ENCODE measurements around the gene ASTN2. TPM values are rescaled to one million over a fixed set of nuclear protein-coding genes. Genes with fewer than 3 reads are reported as not detected.
"Not testable (repeated sequence)": the region's sequence is repeated elsewhere in the genome, so short reads cannot be mapped to it uniquely, and the experiment has no call there.

ASTN2 gene
- total RNA-seq, 6 experiments from 2014 or later = 0.91 to 3.1 (median 2.5) TPM

GRCh38 chr9:116899337-116900006, 515.4 kb downstream of the ASTN2 start:
- no peaks in the 10 kb centered on the region for H3K36me3 ChIP-seq
- WGBS (ENCODE audit: insufficient coverage, low coverage, low lambda C conversion rate, missing lambda C conversion rate) = 43% methylated on average over 2 of the region's 2 CpGs
- intact Hi-C loops (cut with DNase I) = no loop called here
- H3K4me3 ChIP-seq = no peak overlapping the region
- H3K27ac ChIP-seq = no peak overlapping the region
- no peak for ATAC-seq
- DNase-seq = no peak
- no peaks in the 10 kb centered on the region for H3K27me3 ChIP-seq
- no peaks in the 10 kb centered on the region for H3K9me3 ChIP-seq
- no peaks in the 10 kb centered on the region for H3K4me1 ChIP-seq
- TF ChIP-seq POLR2A (IDR thresholded peaks at IDR 0.05) (no peak), CTCF (IDR thresholded peaks at IDR 0.05) (no peak)

GRCh38 chr9:116898131-116898530, 516.7 kb downstream of the ASTN2 start:
- H3K9me3 ChIP-seq; ATAC-seq; H3K27ac ChIP-seq; DNase-seq; H3K27me3 ChIP-seq; intact Hi-C loops (cut with DNase I); H3K4me3 ChIP-seq; H3K36me3 ChIP-seq; H3K4me1 ChIP-seq: not testable (repeated sequence)
- 23% methylated on average over 4 of the region's 5 CpGs for WGBS (ENCODE audit: insufficient coverage, low coverage, low lambda C conversion rate, missing lambda C conversion rate)

- no peaks in the 10 kb centered on the region for H3K36me3 ChIP-seq
- no peak for TF ChIP-seq POLR2A (IDR thresholded peaks at IDR 0.05)
- no peak for TF ChIP-seq CTCF (IDR thresholded peaks at IDR 0.05)
- 65% methylated on average over 4 of the region's 4 CpGs for WGBS (ENCODE audit: insufficient coverage, low coverage, low lambda C conversion rate, missing lambda C conversion rate)
- no peak overlapping the region for H3K4me3 ChIP-seq
- H3K27ac ChIP-seq = no peak overlapping the region
- no peaks in the 10 kb centered on the region for H3K4me1 ChIP-seq
- DNase-seq (no peak), ATAC-seq (no peak)
- intact Hi-C loops (cut with DNase I) = no loop called here
- no peaks in the 10 kb centered on the region for H3K27me3 ChIP-seq
- no peaks in the 10 kb centered on the region for H3K9me3 ChIP-seq
Measured at GRCh38 chr9:116897201-116897600, 517.7 kb downstream of the ASTN2 start.

GRCh38 chr9:116895961-116896360, 518.9 kb downstream of the ASTN2 start:
- Histone ChIP-seq H3K36me3 (no peaks in the 10 kb centered on the region), H3K9me3 (no peaks in the 10 kb centered on the region), H3K27me3 (no peaks in the 10 kb centered on the region), H3K4me3 (no peak overlapping the region), H3K27ac (no peak overlapping the region), H3K4me1 (no peaks in the 10 kb centered on the region)
- intact Hi-C loops (cut with DNase I) = no loop called here
- ATAC-seq = no peak
- DNase-seq = no peak
- TF ChIP-seq CTCF (IDR thresholded peaks at IDR 0.05) (no peak), POLR2A (IDR thresholded peaks at IDR 0.05) (no peak)

- TF ChIP-seq CTCF (IDR thresholded peaks at IDR 0.05) (no peak), POLR2A (IDR thresholded peaks at IDR 0.05) (no peak)
- intact Hi-C loops (cut with DNase I) = no loop called here
- H3K4me3 ChIP-seq = no peak overlapping the region
- no peaks in the 10 kb centered on the region for H3K9me3 ChIP-seq
- H3K36me3 ChIP-seq = no peaks in the 10 kb centered on the region
- H3K4me1 ChIP-seq = no peaks in the 10 kb centered on the region
- DNase-seq = no peak
- ATAC-seq = no peak
- WGBS (ENCODE audit: insufficient coverage, low coverage, low lambda C conversion rate, missing lambda C conversion rate) = 37% methylated on average over 3 of the region's 3 CpGs
- no peaks in the 10 kb centered on the region for H3K27me3 ChIP-seq
- no peak overlapping the region for H3K27ac ChIP-seq
Measured at GRCh38 chr9:116891424-116891823, 523.4 kb downstream of the ASTN2 start.

- H3K27ac ChIP-seq; DNase-seq; H3K27me3 ChIP-seq; H3K4me3 ChIP-seq; ATAC-seq; H3K36me3 ChIP-seq; intact Hi-C loops (cut with DNase I); H3K9me3 ChIP-seq; H3K4me1 ChIP-seq: not testable (repeated sequence)
- WGBS (ENCODE audit: insufficient coverage, low coverage, low lambda C conversion rate, missing lambda C conversion rate) = 61% methylated on average over 4 of the region's 4 CpGs
Measured at GRCh38 chr9:116888476-116888875, 526.4 kb downstream of the ASTN2 start.

Data from right lobe of liver (tissue), 6 donors.